Measurements from ENCODE around the gene EXOSC2.

The EXOSC2 gene

GRCh38 chr9:130659699-130660248, 33.8 kb upstream of the EXOSC2 start:
- Histone ChIP-seq H3K36me3 (no peaks in the 10 kb centered on the region), H3K4me3 (ENCODE audit: low read depth, low read length) (no peak overlapping the region), H3K27me3 (ENCODE audit: insufficient read depth, low read depth, severe bottlenecking) (peaks cover 92% of the 10 kb centered on the region), H3K9me3 (ENCODE audit: severe bottlenecking) (no peaks in the 10 kb centered on the region), H3K27ac (no peak overlapping the region)
- DNase-seq = peak; percentile 35
- no peak for TF ChIP-seq CTCF (IDR thresholded peaks at IDR 0.05; ENCODE audit: low read depth, low read length)

- Histone ChIP-seq H3K27me3 (ENCODE audit: insufficient read depth, low read depth, severe bottlenecking) (peaks cover 95% of the 10 kb centered on the region), H3K36me3 (no peaks in the 10 kb centered on the region), H3K27ac (no peak overlapping the region), H3K4me3 (ENCODE audit: low read depth, low read length) (peak overlapping the region; percentile 35), H3K9me3 (ENCODE audit: severe bottlenecking) (no peaks in the 10 kb centered on the region)
- TF ChIP-seq CTCF (IDR thresholded peaks at IDR 0.05; ENCODE audit: low read depth, low read length) = no peak
- no peak for DNase-seq
These were observed 33.3 kb upstream of the EXOSC2 start for GRCh38 chr9:130660326-130660682.

GRCh38 chr9:130660683-130661450, 32.7 kb upstream of the EXOSC2 start:
- no peak for TF ChIP-seq CTCF (IDR thresholded peaks at IDR 0.05; ENCODE audit: low read depth, low read length)
- Histone ChIP-seq H3K27ac (no peak overlapping the region), H3K4me3 (ENCODE audit: low read depth, low read length) (peak overlapping the region; percentile 35)

GRCh38 chr9:130661451-130662098, 32.0 kb upstream of the EXOSC2 start:
- H3K27ac ChIP-seq = no peak overlapping the region
- H3K27me3 ChIP-seq (ENCODE audit: insufficient read depth, low read depth, severe bottlenecking) = peaks cover 99% of the 10 kb centered on the region
- H3K9me3 ChIP-seq (ENCODE audit: severe bottlenecking) = no peaks in the 10 kb centered on the region
- H3K4me3 ChIP-seq (ENCODE audit: low read depth, low read length) = peak overlapping the region; percentile 35; the same call in 1 of the 2 replicates
- no peak for TF ChIP-seq CTCF (IDR thresholded peaks at IDR 0.05; ENCODE audit: low read depth, low read length)
- no peak for DNase-seq
- no peaks in the 10 kb centered on the region for H3K36me3 ChIP-seq

More at GRCh38 chr9:130660683-130661450, 32.7 kb upstream of the EXOSC2 start:
- Histone ChIP-seq H3K27me3 (ENCODE audit: insufficient read depth, low read depth, severe bottlenecking) (peaks cover 95% of the 10 kb centered on the region), H3K9me3 (ENCODE audit: severe bottlenecking) (no peaks in the 10 kb centered on the region), H3K36me3 (no peaks in the 10 kb centered on the region)
- peak; percentile 33 for DNase-seq

- no peak overlapping the region for H3K4me3 ChIP-seq (ENCODE audit: low read depth, low read length)
- no peaks in the 10 kb centered on the region for H3K9me3 ChIP-seq (ENCODE audit: severe bottlenecking)
- H3K27me3 ChIP-seq (ENCODE audit: insufficient read depth, low read depth, severe bottlenecking) = peaks cover 99% of the 10 kb centered on the region
- H3K36me3 ChIP-seq = no peaks in the 10 kb centered on the region
- H3K27ac ChIP-seq = no peak overlapping the region
- TF ChIP-seq CTCF (IDR thresholded peaks at IDR 0.05; ENCODE audit: low read depth, low read length) = peak; percentile 65
- peak; percentile 35 for DNase-seq
These were observed 31.2 kb upstream of the EXOSC2 start for GRCh38 chr9:130662099-130662969.

Data from WERI-Rb-1 (cell line).